GM21723 (cell line): ENCODE results near the gene SLC35A5.

ENCODE experiments used
- ATAC-seq: cut with Tn5 transposase; IDR thresholded peaks from one replicate; pipeline ENCODE4 v1.9.1; 2021; ENCODE audit warnings: mild to moderate bottlenecking, moderate library complexity; ENCODE audit not compliant: unreplicated experiment

SLC35A5 gene

DNA sequence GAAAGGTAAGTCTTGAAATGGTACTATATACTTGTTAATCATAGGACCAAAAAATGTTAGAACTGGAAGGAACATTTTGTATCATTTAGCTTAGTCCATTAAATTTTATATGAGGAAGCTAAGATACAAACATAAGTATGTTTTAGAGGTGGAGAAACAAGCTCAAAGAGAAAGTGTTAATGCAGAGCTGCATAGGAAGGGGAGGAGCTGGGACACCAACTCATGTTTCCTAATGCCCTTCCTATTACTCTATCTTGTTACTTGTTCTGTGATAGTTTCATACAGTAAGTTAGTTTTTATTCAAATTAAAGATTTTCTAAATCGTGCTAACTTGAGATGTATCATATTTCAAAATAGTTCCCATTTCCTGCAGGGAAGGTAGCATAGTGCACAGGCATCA is 7.4 kb downstream of the SLC35A5 start:
- ATAC-seq, result no peak

DNA sequence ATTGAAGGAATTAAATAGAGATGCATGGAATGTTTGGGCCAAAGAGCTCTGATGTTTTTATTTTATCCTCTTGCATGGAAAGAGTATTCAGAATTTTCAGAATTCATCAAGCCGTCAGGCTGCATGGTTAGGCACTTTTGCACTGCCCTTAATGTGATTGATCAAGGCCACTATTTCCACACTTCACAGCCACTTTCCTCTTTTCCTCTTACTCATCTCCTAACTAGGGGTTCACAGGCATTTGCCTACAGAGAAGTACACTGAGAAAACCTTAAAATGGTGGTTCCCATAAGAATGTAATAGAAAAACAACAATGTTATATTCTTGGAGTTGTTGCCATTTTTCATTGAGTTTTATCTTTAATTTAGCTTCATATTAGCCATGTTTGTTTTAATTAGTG is 10.9 kb downstream of the SLC35A5 start:
- no peak for ATAC-seq

- ATAC-seq, result no peak
Observed at GRCh38 chr3:112579232-112579631, 17.4 kb downstream of the SLC35A5 start.

DNA sequence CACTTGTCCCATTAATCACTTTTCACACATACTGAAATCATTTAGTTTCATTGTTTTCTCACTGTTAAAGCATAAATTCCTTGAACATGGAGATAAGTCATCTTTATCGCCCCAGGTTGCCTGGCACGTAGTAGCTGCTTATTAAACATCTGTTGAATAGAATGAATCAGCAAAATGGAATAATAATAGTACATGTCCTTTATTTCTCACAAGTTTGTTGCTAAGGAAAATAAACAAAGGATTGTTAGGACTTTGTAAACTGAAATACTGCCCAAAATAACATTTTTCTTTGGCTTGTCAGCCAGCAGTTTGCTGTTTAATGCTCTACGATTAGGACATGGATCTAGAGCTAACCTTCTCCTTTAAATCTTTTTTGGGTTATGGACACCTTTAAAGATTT is 17.9 kb downstream of the SLC35A5 start:
- no peak for ATAC-seq

DNA sequence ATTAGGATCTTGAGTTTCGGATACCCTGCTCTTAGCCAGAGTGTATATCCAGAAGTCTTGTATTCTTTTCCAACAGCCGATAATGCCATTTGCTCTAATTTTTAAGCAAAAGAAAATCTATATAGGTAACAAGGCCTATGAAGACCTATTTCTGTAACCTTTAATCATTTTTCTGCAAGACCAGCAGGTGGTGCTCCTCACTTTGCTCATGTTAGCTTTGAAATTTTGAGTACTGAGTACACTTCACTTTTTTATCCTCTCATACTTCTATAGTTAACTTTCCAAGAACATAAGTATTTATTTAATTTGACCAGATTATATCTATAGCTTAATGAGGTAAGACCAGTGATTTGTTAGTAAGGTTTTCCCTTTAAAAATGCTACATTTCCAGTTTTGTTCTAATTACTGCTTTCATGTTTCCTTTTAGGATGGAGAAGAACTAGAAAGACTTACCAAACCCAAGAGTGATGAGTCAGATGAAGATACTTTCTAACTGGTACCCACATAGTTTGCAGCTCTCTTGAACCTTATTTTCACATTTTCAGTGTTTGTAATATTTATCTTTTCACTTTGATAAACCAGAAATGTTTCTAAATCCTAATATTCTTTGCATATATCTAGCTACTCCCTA is 20.5 kb downstream of the SLC35A5 start:
- no peak for ATAC-seq

DNA sequence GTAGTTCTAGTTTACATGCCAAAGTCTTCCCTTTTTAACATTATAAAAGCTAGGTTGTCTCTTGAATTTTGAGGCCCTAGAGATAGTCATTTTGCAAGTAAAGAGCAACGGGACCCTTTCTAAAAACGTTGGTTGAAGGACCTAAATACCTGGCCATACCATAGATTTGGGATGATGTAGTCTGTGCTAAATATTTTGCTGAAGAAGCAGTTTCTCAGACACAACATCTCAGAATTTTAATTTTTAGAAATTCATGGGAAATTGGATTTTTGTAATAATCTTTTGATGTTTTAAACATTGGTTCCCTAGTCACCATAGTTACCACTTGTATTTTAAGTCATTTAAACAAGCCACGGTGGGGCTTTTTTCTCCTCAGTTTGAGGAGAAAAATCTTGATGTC is 21.3 kb downstream of the SLC35A5 start:
- no peak for ATAC-seq

GRCh38 chr3:112585782-112586181 is 23.9 kb downstream of the SLC35A5 start:
- no peak for ATAC-seq

- ATAC-seq, result no peak
Observed at GRCh38 chr3:112587336-112587735, 25.5 kb downstream of the SLC35A5 start.

- ATAC-seq, result no peak
Observed at GRCh38 chr3:112593258-112593657, 31.4 kb downstream of the SLC35A5 start.

- ATAC-seq, result no peak
Observed at GRCh38 chr3:112594856-112595255, 33.0 kb downstream of the SLC35A5 start.

GRCh38 chr3:112597945-112598344 is 36.1 kb downstream of the SLC35A5 start:
- ATAC-seq, result no peak

DNA sequence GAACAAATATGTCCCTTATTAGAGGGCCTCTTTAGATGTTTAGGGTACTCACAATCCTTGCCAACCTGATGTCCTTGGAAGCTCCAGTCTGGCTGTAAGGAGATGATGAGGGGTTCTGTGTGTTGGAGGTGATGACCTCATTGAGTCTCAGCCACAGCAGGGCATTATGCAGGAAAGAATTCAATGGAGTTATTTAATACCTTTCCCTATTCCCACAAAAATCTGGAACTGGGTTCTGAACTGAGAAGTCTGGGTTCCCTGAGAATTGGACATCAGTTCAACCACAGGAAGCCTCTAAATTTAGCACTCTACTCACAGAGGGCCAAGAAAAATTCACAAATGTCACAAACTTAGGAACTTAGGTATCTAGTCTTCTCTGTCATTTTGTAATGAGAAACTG is 36.9 kb downstream of the SLC35A5 start:
- no peak for ATAC-seq

DNA sequence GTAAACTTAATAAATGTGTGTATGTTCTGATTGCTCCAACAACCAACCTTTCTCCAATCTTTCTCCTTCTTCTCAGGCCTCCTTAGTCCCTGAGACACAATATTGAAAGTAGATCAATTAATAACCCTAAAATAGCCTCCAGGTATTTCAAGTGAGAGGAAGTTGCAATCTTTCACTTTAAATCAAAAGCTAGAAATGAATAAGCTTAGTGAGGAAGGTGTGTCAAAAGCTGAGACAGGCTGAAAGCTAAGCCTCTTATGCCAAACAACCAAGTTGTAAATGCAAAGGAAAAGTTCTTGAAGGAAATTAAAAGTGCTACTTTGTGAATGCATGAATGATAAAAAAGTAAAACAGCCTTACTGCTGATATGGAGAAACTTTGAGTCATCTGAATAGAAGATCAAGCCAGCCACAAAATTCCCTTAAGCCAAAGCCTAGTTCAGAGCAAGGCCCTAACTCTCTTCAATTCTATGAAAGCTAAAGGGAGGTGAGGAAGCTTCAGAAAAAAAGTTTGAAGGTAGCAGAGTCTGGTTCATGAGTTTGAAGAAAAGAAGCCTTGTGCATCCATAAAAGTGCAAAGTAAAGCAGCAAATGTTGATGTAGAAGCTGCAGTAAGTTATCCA is 40.5 kb downstream of the SLC35A5 start:
- ATAC-seq, result peak; percentile 88

DNA sequence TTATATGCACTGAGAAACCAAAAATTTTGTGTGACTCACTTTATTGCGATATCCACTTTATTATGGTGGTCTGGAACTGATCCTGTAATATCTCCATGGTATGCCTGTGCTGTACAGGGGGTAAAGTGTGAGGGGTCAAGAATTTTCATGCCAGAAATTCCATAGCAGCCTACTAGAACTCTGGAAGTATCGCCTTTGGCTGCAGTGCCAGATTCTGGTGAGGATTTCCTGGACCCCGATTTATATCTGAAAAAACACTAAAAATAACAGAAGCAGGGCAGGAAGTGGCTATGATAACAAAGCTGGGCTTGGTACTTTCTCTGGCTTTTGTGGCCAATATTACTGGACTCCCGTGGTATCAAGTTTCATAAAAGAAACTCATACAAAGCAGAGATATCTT is 42.7 kb downstream of the SLC35A5 start:
- ATAC-seq, result no peak

DNA sequence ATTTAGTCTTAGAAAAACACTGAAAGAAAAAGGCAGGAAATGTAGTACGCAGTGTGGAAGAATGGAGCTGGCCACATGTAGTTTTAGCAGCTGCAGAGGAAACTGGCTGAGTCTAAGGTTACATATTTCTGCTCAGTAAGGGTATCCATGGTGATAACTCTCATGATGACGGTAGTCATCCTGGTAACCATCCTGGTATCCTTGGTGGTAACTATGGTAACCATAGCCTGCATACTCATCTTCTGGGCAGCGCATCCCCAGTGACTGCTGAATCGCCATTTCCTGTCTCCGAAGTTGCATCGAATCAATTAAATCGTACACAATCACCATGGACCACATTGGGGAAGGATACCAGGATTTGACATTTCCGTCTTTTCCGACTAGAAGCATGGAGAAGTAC is 43.4 kb downstream of the SLC35A5 start:
- ATAC-seq, result no peak

DNA sequence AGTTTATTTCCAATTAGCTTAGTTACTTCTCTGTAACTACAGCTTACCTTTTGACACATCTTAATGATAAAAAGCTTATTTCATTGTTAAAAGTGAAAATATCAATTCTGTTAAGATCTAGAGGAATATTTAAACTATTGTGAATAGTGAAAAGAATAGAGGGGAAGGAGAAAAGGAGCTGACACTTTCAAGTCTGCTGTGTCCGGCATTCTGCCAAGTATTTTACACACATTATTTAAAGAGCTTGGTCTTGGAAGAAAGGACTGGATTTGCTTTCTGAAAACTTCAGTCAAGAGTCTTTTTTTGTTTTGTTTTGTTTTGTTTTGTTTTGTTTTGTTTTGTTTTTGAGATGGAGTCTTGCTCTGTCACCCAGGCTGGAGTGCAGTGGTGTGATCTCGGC is 44.3 kb downstream of the SLC35A5 start:
- ATAC-seq, result no peak

DNA sequence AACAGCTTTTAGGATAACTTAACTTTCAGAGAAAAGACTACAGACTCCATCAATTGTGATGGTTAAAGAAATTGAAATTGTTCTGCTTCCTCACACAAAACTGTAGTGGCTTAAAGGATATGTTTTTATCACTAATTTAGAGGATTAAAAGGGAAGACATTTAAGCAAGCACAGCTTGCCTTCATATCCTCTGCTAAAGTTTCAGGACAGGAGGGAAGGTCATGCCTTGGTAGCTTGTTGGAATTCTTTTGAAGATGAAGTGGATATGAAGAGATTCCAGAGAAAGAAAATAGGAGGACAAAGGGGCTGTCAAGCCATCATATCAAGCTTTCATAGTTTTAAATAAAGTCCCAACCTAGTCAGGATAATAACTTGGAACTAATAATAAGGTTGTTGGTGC is 46.0 kb downstream of the SLC35A5 start:
- ATAC-seq, result no peak

GRCh38 chr3:112610121-112610520 is 48.3 kb downstream of the SLC35A5 start:
- ATAC-seq, result no peak

DNA sequence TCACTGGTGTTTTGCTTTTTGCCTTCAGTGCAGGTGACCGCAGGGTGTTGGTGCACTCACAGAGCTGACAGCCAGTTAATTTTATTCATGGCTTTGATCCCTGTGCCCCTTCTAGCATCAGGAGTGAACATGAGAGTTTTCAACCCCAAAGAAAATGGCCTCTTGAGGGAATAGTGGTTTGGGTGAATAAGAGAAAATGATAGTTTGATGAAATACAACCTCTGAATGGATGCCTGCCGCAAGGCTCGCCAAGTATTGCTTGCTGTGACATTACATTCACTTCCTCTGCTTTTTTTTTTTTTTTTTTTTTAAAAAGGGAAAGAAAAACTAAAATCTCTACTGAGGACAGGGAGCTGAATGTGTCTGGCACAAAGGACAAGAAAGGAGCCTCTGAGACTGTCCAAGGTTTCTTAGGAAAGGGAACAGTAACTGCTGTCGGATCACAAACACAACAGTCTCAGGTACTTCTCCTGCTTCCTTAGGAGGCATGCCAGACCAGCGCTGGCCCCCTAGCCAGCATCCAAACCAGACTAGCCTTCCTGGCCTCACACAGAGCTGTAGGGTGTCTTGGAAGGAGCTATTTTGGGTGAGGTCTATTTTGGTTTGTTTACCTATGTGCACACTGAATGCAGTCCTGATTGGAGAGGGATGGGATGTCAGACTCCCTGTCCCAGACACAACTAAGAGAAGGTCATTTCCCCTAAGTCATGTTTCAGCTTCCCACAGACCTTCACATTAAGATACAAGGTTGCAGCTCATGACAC is 50.1 kb downstream of the SLC35A5 start:
- ATAC-seq, result no peak

GRCh38 chr3:112615989-112616731 is 54.3 kb downstream of the SLC35A5 start:
- no peak for ATAC-seq

- ATAC-seq, result no peak
Observed at GRCh38 chr3:112617285-112617684, 55.4 kb downstream of the SLC35A5 start.

DNA sequence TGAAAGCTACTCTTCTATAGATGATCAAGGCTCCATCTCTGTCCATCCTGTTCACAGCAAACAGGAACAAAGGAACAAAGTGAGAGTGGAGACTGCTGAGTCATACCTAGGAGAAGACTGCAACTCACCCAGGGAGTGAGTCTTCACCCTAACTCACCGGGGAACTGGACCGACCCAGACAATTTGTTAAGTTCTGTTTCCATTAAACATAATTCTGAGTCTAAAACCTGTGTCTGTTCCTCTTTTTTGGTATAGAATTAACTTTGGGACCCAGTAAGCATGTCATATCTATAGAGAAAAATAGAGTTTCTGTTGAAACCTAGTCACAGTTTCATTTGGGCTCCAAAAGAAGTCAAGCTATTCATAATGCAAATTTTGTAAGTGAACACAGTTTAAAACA is 57.5 kb downstream of the SLC35A5 start:
- peak; percentile 78 for ATAC-seq
